Natural killer cell (primary cell): ENCODE results near the gene POLR1C. TPM values are rescaled to one million over a fixed set of nuclear protein-coding genes. Genes with fewer than 3 reads are reported as not detected.
A peak's percentile ranks its signal among the peaks of the same experiment; 100 is the strongest.

Source experiments
- ATAC-seq, 3 donors: fragments of 150-1000 bp in 2 of 3; fragments of 200-7000 bp in 1 of 3; cut with Tn5 transposase; 1 replicate in 1 of 3; 2 replicates in 2 of 3; pipeline ENCODE4 v1.10.0; 2021; ENCODE audit warnings: mild to moderate bottlenecking in 2 of 3, moderate library complexity in 2 of 3
- DNase-seq, 2 donors: peaks; one replicate each; pipeline versions ENCODE4 v3.0.0 to v3.0.0-alpha.2; 2013 to 2021; ENCODE audit warnings: mixed read lengths in 1 of 2
- H3K27ac ChIP-seq: one replicate; pipeline ENCODE4 v1.5.1; 2013; ENCODE audit warnings: mild to moderate bottlenecking, low read length
- H3K27me3 ChIP-seq: one replicate; pipeline ENCODE4 v1.6.1; 2013; ENCODE audit warnings: low read length; ENCODE audit not compliant: control insufficient read depth, insufficient read depth
- H3K36me3 ChIP-seq: one replicate; pipeline ENCODE4 v1.6.1; 2013; ENCODE audit warnings: low read length; ENCODE audit not compliant: control insufficient read depth, insufficient read depth
- H3K4me1 ChIP-seq: one replicate; pipeline ENCODE4 v1.6.1; 2013; ENCODE audit warnings: low read length; ENCODE audit not compliant: control insufficient read depth, insufficient read depth
- H3K4me3 ChIP-seq: one replicate; pipeline ENCODE4 v1.5.1; 2013; ENCODE audit warnings: low read length
- H3K9me3 ChIP-seq: one replicate; pipeline ENCODE4 v1.6.1; 2013; ENCODE audit warnings: low read length; ENCODE audit not compliant: control insufficient read depth, insufficient read depth
- H3K27ac Mint-ChIP-seq, 2 donors: one replicate each; pipeline ENCODE4 v1.8.0; 2022; ENCODE audit warnings: mild to moderate bottlenecking in 2 of 2, mixed read lengths in 2 of 2, moderate library complexity in 1 of 2
- H3K27me3 Mint-ChIP-seq, 2 donors: one replicate each; pipeline ENCODE4 v1.8.0; 2022; ENCODE audit warnings: low read depth in 2 of 2, mixed read lengths in 2 of 2
- H3K36me3 Mint-ChIP-seq: one replicate; pipeline ENCODE4 v1.8.0; 2022; ENCODE audit warnings: mixed read lengths
- H3K4me1 Mint-ChIP-seq, 2 donors: one replicate each; pipeline ENCODE4 v1.8.0; 2022; ENCODE audit warnings: mixed read lengths in 2 of 2
- H3K4me3 Mint-ChIP-seq: one replicate; pipeline ENCODE4 v1.8.0; 2022; ENCODE audit warnings: mild to moderate bottlenecking, moderate library complexity, mixed read lengths
- H3K9me3 Mint-ChIP-seq, 2 donors: one replicate each; pipeline ENCODE4 v1.8.0; 2022; ENCODE audit warnings: mixed read lengths in 2 of 2
- CTCF ChIP-seq: fragments of 200-600 bp; IDR thresholded peaks from one replicate; pipeline ENCODE4 v1.8.0; 2022; ENCODE audit warnings: antibody characterized with exemption
- WGBS: methylation state at CpG from one replicate; pipeline ENCODE4 v1.1.7; 2013; ENCODE audit warnings: missing lambda C conversion rate; ENCODE audit not compliant: insufficient coverage; 5-methylcytosine and 5-hydroxymethylcytosine counted together
- intact Hi-C: fragments of 100-400 bp; cut with micrococcal nuclease; formaldehyde crosslinking; loops from one replicate; pipeline ENCODE4 v1.14.2; 2022
- total RNA-seq, 4 donors: library from RNA; stranded (reverse); fragments of 120-200 nt in 1 of 4; gene quantifications; one replicate each; pipeline versions ENCODE4 v1.2.3 to v1.2.4, GENCODE V29; 2013 to 2022

POLR1C gene
- total RNA-seq, 3 donors from 2014 or later (not counting 1 experiment from before 2014, with no cell fraction given), result 22.3 to 29.3 (median 25.8) TPM

GRCh38 chr6:43493230-43493629, 23.7 kb upstream of the POLR1C start:
- no peaks in the 10 kb centered on the region for H3K36me3 ChIP-seq
- H3K9me3 ChIP-seq, result no peaks in the 10 kb centered on the region
- H3K4me1 Mint-ChIP-seq, result peaks cover 20 to 29% of the 10 kb centered on the region in 2 donors
- H3K27ac ChIP-seq, result no peak overlapping the region
- H3K4me1 ChIP-seq, result peaks cover 19% of the 10 kb centered on the region
- no peaks in the 10 kb centered on the region for H3K27me3 ChIP-seq
- no peak for ATAC-seq
- no peaks in the 10 kb centered on the region for H3K27me3 Mint-ChIP-seq
- peak overlapping the region; percentile 1 to 7 for H3K27ac Mint-ChIP-seq
- DNase-seq, result no peak
- 92% methylated on average over 2 of the region's 2 CpGs for WGBS
- H3K4me3 Mint-ChIP-seq, result no peak overlapping the region
- no peak for TF ChIP-seq CTCF
- intact Hi-C loops, result no loop called here
- H3K36me3 Mint-ChIP-seq, result no peaks in the 10 kb centered on the region
- no peak overlapping the region for H3K4me3 ChIP-seq
- H3K9me3 Mint-ChIP-seq, result no peaks in the 10 kb centered on the region

- Histone ChIP-seq H3K27ac (no peak overlapping the region), H3K4me1 (peaks cover 19% of the 10 kb centered on the region), H3K9me3 (no peaks in the 10 kb centered on the region), H3K27me3 (no peaks in the 10 kb centered on the region), H3K36me3 (peaks cover 4% of the 10 kb centered on the region), H3K4me3 (no peak overlapping the region)
- Mint-ChIP-seq H3K36me3 (no peaks in the 10 kb centered on the region), H3K4me1 (peaks cover 20 to 29% of the 10 kb centered on the region in 2 donors), H3K9me3 (no peaks in the 10 kb centered on the region), H3K27me3 (no peaks in the 10 kb centered on the region), H3K4me3 (peak overlapping the region; percentile 31), H3K27ac (peak overlapping the region in 1 of 2 donors; percentile 47)
- intact Hi-C loops, result no loop called here
- DNase-seq (no peak), ATAC-seq (no peak)
- 100% methylated on average over 4 of the region's 7 CpGs for WGBS
- no peak for TF ChIP-seq CTCF
These were observed 23.1 kb upstream of the POLR1C start for GRCh38 chr6:43493833-43494232.

- Mint-ChIP-seq H3K27me3 (no peaks in the 10 kb centered on the region), H3K4me1 (peaks cover 20 to 25% of the 10 kb centered on the region in 2 donors)
- H3K36me3 ChIP-seq, result peaks cover 9% of the 10 kb centered on the region
These were observed 22.6 kb upstream of the POLR1C start for GRCh38 chr6:43494321-43494720.

More at GRCh38 chr6:43494321-43494720, 22.6 kb upstream of the POLR1C start:
- WGBS, result 96% methylated on average over 5 of the region's 6 CpGs
- Histone ChIP-seq H3K27me3 (no peaks in the 10 kb centered on the region), H3K4me1 (peaks cover 19% of the 10 kb centered on the region), H3K27ac (no peak overlapping the region), H3K4me3 (no peak overlapping the region), H3K9me3 (no peaks in the 10 kb centered on the region)
- no peaks in the 10 kb centered on the region for H3K9me3 Mint-ChIP-seq
- intact Hi-C loops, result no loop called here
- TF ChIP-seq CTCF, result no peak
- no peak for ATAC-seq
- H3K27ac Mint-ChIP-seq, result peak overlapping the region in 1 of 2 donors; percentile 47
- H3K36me3 Mint-ChIP-seq, result no peaks in the 10 kb centered on the region
- no peak overlapping the region for H3K4me3 Mint-ChIP-seq
- no peak for DNase-seq
